Thoracic aorta (tissue), 2 donors: Measurements from ENCODE around the gene NKX2-3. TPM values are rescaled to one million over a fixed set of nuclear protein-coding genes. Genes with fewer than 3 reads are reported as not detected.

Experiments
- ATAC-seq: fragments of 150-250 bp; one replicate; pipeline ENCODE4 v1.8.0; 2017; ENCODE audit warnings: low read depth; ENCODE audit not compliant: insufficient number of reproducible peaks, low FRiP score
- DNase-seq: peaks from one replicate; pipeline ENCODE4 v3.0.0-alpha.2; 2020; ENCODE audit warnings: low spot score
- H3K27ac ChIP-seq, 2 donors: fragments of 200-600 bp; sonication (generic); 1 replicate in 1 of 2; 2 replicates in 1 of 2; pipeline ENCODE4 v1.5.1; 2016; ENCODE audit warnings: mild to moderate bottlenecking in 2 of 2, moderate library complexity in 2 of 2
- H3K27me3 ChIP-seq: fragments of 200-600 bp; sonication (generic); replicated peaks from 2 replicates; pipeline ENCODE4 v1.6.0; 2016; ENCODE audit warnings: mild to moderate bottlenecking; ENCODE audit not compliant: insufficient read depth
- H3K36me3 ChIP-seq: fragments of 200-600 bp; sonication (generic); one replicate; pipeline ENCODE4 v1.5.1; 2016
- H3K4me1 ChIP-seq, 2 donors: fragments of 200-600 bp; sonication (generic); 1 replicate in 1 of 2; 2 replicates in 1 of 2; pipeline versions ENCODE4 v1.5.1 to v1.6.0; 2016; ENCODE audit warnings: low read depth in 2 of 2, mild to moderate bottlenecking in 1 of 2; ENCODE audit not compliant: control insufficient read depth in 1 of 2
- H3K4me3 ChIP-seq: fragments of 200-600 bp; sonication (generic); 2 replicates; pipeline ENCODE4 v1.5.1; 2016; ENCODE audit warnings: mild to moderate bottlenecking
- H3K9me3 ChIP-seq: fragments of 200-600 bp; sonication (generic); 2 replicates; pipeline ENCODE4 v1.5.1; 2016
- CTCF ChIP-seq: fragments of 200-600 bp; sonication (generic); IDR thresholded peaks from one replicate; pipeline ENCODE4 v1.5.1; 2019; ENCODE audit warnings: antibody characterized with exemption
- total RNA-seq, 2 donors: library from RNA; depleted of rRNA; stranded (reverse); fragments of >200 nt; gene quantifications; one replicate each; pipeline versions ENCODE4 v1.1.0 to v1.2.3, GENCODE V29; 2016

NKX2-3 gene
- total RNA-seq, 2 donors from 2014 or later: 0.42 TPM; not detected in 1

- Histone ChIP-seq H3K27ac (no peak overlapping the region), H3K4me1 (peaks cover 5 to 31% of the 10 kb centered on the region in 2 donors), H3K36me3 (no peaks in the 10 kb centered on the region), H3K9me3 (no peaks in the 10 kb centered on the region), H3K4me3 (no peak overlapping the region), H3K27me3 (peaks cover 12% of the 10 kb centered on the region)
- TF ChIP-seq CTCF: no peak
- DNase-seq (no peak), ATAC-seq (no peak)
Observed at GRCh38 chr10:99537989-99538917, 5.5 kb downstream of the NKX2-3 start.

- Histone ChIP-seq H3K36me3 (no peaks in the 10 kb centered on the region), H3K4me3 (no peak overlapping the region), H3K27ac (no peak overlapping the region), H3K9me3 (no peaks in the 10 kb centered on the region), H3K27me3 (peaks cover 4% of the 10 kb centered on the region), H3K4me1 (peaks cover 5 to 30% of the 10 kb centered on the region in 2 donors)
- ATAC-seq: no peak
- no peak for TF ChIP-seq CTCF
- DNase-seq: no peak
Observed at GRCh38 chr10:99539120-99539519, 6.4 kb downstream of the NKX2-3 start.

GRCh38 chr10:99539820-99540219 lies 7.1 kb downstream of the NKX2-3 start:
- Histone ChIP-seq H3K27me3 (no peaks in the 10 kb centered on the region), H3K4me1 (peaks cover 5 to 24% of the 10 kb centered on the region in 2 donors), H3K4me3 (no peak overlapping the region), H3K27ac (no peak overlapping the region), H3K9me3 (no peaks in the 10 kb centered on the region), H3K36me3 (no peaks in the 10 kb centered on the region)
- no peak for ATAC-seq
- DNase-seq: no peak
- no peak for TF ChIP-seq CTCF

GRCh38 chr10:99540306-99540656 lies 7.5 kb downstream of the NKX2-3 start:
- H3K4me3 ChIP-seq: no peak overlapping the region
- no peaks in the 10 kb centered on the region for H3K36me3 ChIP-seq
- ATAC-seq (no peak), DNase-seq (no peak)
- H3K4me1 ChIP-seq: peaks cover 5 to 21% of the 10 kb centered on the region in 2 donors
- H3K27ac ChIP-seq: no peak overlapping the region
- H3K27me3 ChIP-seq: no peaks in the 10 kb centered on the region
- no peak for TF ChIP-seq CTCF
- H3K9me3 ChIP-seq: no peaks in the 10 kb centered on the region

- Histone ChIP-seq H3K4me1 (peaks cover 5 to 16% of the 10 kb centered on the region in 2 donors), H3K27me3 (no peaks in the 10 kb centered on the region), H3K36me3 (no peaks in the 10 kb centered on the region), H3K4me3 (peak overlapping the region; percentile 33), H3K9me3 (no peaks in the 10 kb centered on the region), H3K27ac (no peak overlapping the region)
- DNase-seq: no peak
- no peak for ATAC-seq
- TF ChIP-seq CTCF: no peak
Observed at GRCh38 chr10:99540657-99541531, 8.2 kb downstream of the NKX2-3 start.
